T-helper 1 cell treated with Interleukin-12 subunit alpha and Interleukin-12 subunit beta and Interleukin-4 antibody, amounts not matched to agents 30 μg/mL and 1 μg/mL, for 36 hours (primary cell): ENCODE measurements around the gene CD302.
"Not testable (repeated sequence)": the region's sequence is repeated elsewhere in the genome, so short reads cannot be mapped to it uniquely, and the experiment has no call there.

ENCODE experiments used
- H3K27ac Mint-ChIP-seq: one replicate; pipeline ENCODE4 v1.8.0; 2021; ENCODE audit warnings: mild to moderate bottlenecking, mixed read lengths
- H3K27me3 Mint-ChIP-seq: one replicate; pipeline ENCODE4 v1.8.0; 2021; ENCODE audit warnings: low read depth, mixed read lengths
- H3K36me3 Mint-ChIP-seq: one replicate; pipeline ENCODE4 v1.8.0; 2021; ENCODE audit warnings: low read depth, mixed read lengths
- H3K4me1 Mint-ChIP-seq: one replicate; pipeline ENCODE4 v1.8.0; 2021; ENCODE audit warnings: low read depth, mixed read lengths
- H3K4me3 Mint-ChIP-seq: one replicate; pipeline ENCODE4 v1.8.0; 2021; ENCODE audit warnings: mild to moderate bottlenecking, moderate library complexity, mixed read lengths
- H3K9me3 Mint-ChIP-seq: one replicate; pipeline ENCODE4 v1.8.0; 2021; ENCODE audit warnings: mixed read lengths

CD302 gene

GRCh38 chr2:159804941-159805340, 6.9 kb upstream of the CD302 start:
- Mint-ChIP-seq H3K4me3 (no peak overlapping the region), H3K4me1 (no peaks in the 10 kb centered on the region), H3K36me3 (no peaks in the 10 kb centered on the region), H3K9me3 (no peaks in the 10 kb centered on the region), H3K27me3 (peaks cover 14% of the 10 kb centered on the region), H3K27ac (no peak overlapping the region)

DNA sequence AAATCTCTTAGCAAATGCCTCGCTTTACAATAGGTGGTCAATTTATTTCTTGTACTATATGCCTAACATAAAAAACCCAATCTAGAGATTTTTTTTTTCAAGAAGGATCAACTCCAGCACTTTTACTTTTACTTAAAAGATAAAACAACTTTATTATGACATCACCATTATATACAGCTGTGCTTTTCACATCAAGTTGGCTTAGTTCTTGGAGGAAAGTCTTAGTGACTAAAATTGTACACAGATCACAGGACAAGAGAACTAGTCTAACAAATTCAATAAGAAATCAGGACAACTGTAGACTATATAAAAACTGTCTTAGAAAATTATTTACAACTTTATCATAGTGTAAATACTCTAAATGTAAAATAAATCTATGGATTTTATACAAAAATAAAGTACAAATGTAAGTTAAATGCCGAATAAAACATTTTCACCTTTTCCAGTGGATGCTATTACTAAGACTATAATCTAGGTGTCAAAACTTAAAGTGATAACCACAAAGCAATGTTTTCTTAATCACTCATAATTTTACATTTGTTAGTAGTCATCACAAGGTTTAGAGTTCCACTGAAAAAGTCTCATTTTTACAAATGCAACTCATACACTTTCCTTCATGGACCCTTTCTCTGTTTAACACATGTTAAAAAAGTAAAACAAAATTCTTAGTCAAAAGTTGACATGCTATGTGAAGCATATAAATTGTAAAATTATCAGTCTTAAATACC, 5.4 kb upstream of the CD302 start:
- peaks cover 5% of the 10 kb centered on the region for H3K36me3 Mint-ChIP-seq
- peaks cover 29% of the 10 kb centered on the region for H3K27me3 Mint-ChIP-seq
- peaks cover 4% of the 10 kb centered on the region for H3K4me1 Mint-ChIP-seq

DNA sequence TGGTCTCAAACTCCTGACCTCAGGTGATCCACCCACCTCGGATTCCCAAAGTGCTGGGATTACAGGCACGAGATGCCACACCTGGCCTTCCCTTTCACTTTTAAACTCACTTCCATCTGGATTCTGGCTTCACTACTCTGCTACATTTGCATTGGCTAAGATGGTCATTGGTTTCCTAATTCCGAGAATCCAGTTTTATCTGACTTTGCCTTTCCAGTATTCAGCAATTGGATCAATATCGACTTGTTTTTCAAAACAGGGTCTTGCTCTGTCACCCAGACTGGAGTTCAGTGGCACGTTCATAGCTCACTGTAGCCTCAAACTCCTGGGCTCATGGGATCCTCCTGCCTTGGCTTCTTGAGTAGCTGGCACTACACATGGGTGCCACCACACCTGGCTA, 4.7 kb upstream of the CD302 start:
- H3K9me3 Mint-ChIP-seq: no peaks in the 10 kb centered on the region
- peaks cover 34% of the 10 kb centered on the region for H3K27me3 Mint-ChIP-seq
- peaks cover 6% of the 10 kb centered on the region for H3K36me3 Mint-ChIP-seq
- no peak overlapping the region for H3K4me3 Mint-ChIP-seq
- H3K4me1 Mint-ChIP-seq: peaks cover 5% of the 10 kb centered on the region
- no peak overlapping the region for H3K27ac Mint-ChIP-seq

More for the DNA sequence above, 5.4 kb upstream of the CD302 start:
- Mint-ChIP-seq H3K4me3 (no peak overlapping the region), H3K27ac (no peak overlapping the region), H3K9me3 (no peaks in the 10 kb centered on the region)

DNA sequence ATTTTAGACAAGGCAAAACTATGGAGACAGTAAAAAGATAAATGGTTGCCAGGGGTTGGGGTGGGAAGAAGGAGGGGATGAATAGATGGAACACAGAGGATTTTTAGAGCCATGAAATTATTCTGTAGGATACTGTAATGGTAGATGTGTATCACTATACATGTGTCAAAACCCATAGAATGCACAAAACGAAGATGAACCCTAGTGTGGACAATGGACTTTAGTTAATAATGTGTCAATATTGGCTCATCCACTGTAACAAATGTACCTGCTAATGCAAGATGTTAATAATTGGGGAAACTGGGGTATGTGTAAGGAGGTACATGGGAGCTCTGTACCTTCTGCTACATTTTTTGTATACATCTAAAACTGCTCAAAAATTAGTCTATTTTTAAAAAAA, 1.8 kb upstream of the CD302 start:
- Mint-ChIP-seq H3K36me3 (peaks cover 6% of the 10 kb centered on the region), H3K4me3 (no peak overlapping the region), H3K27me3 (peaks cover 59% of the 10 kb centered on the region), H3K4me1 (peaks cover 5% of the 10 kb centered on the region), H3K27ac (no peak overlapping the region), H3K9me3 (no peaks in the 10 kb centered on the region)

GRCh38 chr2:159798376-159798725, 343 bp upstream of the CD302 start:
- Mint-ChIP-seq H3K27ac (peak overlapping the region; percentile 12), H3K4me1 (peaks cover 5% of the 10 kb centered on the region), H3K27me3 (peaks cover 59% of the 10 kb centered on the region), H3K9me3 (no peaks in the 10 kb centered on the region), H3K4me3 (peak overlapping the region; percentile 43), H3K36me3 (peaks cover 6% of the 10 kb centered on the region)

DNA sequence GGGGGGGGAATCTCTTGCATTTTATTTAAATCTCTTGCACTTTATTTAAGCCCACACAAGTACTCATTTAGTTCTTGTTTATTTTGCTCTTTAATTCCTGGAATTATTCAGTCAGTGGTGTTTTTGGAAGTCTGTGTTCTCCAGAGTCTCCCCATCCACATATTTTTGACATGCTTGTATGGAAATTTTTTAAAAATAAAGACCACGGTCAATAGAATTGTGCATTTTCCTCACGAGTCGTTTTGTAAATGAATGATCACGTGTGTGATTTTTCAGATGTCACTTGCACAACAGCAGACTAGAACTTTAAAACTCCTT, 824 bp downstream of the CD302 start:
- Mint-ChIP-seq H3K27me3 (peaks cover 57% of the 10 kb centered on the region), H3K4me1 (peaks cover 5% of the 10 kb centered on the region), H3K9me3 (no peaks in the 10 kb centered on the region), H3K36me3 (peaks cover 6% of the 10 kb centered on the region), H3K4me3 (peak overlapping the region; percentile 53), H3K27ac (no peak overlapping the region)

- no peak overlapping the region for H3K4me3 Mint-ChIP-seq
- no peaks in the 10 kb centered on the region for H3K9me3 Mint-ChIP-seq
- peaks cover 5% of the 10 kb centered on the region for H3K4me1 Mint-ChIP-seq
- peaks cover 6% of the 10 kb centered on the region for H3K36me3 Mint-ChIP-seq
- H3K27me3 Mint-ChIP-seq: peaks cover 54% of the 10 kb centered on the region
- H3K27ac Mint-ChIP-seq: no peak overlapping the region
Measured at GRCh38 chr2:159795841-159796690, 1.9 kb downstream of the CD302 start.

- H3K4me3 Mint-ChIP-seq: no peak overlapping the region
- H3K27ac Mint-ChIP-seq: no peak overlapping the region
- peaks cover 29% of the 10 kb centered on the region for H3K27me3 Mint-ChIP-seq
- H3K9me3 Mint-ChIP-seq: no peaks in the 10 kb centered on the region
- H3K36me3 Mint-ChIP-seq: peaks cover 4% of the 10 kb centered on the region
- peaks cover 4% of the 10 kb centered on the region for H3K4me1 Mint-ChIP-seq
Measured at GRCh38 chr2:159793326-159793725, 4.7 kb downstream of the CD302 start.

DNA sequence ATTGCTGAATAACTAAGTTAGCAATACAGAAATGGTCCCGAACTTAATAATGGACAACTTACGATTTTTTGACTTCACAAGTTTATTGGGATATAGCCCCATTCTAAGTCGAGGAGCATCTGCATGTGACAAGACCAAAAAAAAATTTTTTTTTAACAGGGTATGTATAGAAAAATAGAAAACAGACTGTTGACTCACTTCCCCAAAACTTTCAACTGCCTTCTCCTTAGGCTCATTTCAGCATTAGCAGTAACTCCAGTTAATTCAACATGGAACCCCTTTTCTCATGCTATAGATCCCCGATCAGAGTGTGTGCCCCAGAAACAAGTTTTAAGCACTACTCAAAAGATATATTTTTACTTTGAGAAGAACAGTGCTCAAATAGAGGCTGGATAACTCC, 5.4 kb downstream of the CD302 start:
- Mint-ChIP-seq H3K4me1 (peaks cover 4% of the 10 kb centered on the region), H3K27me3 (peaks cover 24% of the 10 kb centered on the region), H3K36me3 (peaks cover 4% of the 10 kb centered on the region), H3K9me3 (no peaks in the 10 kb centered on the region), H3K27ac (no peak overlapping the region), H3K4me3 (no peak overlapping the region)

DNA sequence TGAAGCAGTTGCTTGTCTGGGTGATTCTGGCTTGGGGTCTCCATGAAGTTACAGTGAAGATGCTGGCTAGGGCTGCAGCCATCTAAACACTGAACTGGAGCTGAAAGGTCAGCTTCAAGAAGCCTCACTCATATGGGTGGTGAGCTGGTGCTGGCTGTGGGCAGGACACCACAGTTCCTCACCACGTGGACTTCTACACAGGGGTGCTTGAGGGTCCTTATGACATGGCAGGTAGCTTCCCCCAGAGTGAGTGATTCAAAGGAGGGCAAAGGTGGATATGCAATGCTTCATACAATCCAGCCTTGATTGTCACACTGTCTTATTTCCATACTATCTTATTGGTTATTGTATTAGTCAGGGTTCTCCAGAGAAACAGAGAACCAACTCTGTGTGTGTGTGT, 6.0 kb downstream of the CD302 start:
- H3K4me3 Mint-ChIP-seq: no peak overlapping the region
- peaks cover 4% of the 10 kb centered on the region for H3K36me3 Mint-ChIP-seq
- H3K27me3 Mint-ChIP-seq: peaks cover 19% of the 10 kb centered on the region
- no peak overlapping the region for H3K27ac Mint-ChIP-seq
- peaks cover 4% of the 10 kb centered on the region for H3K4me1 Mint-ChIP-seq
- no peaks in the 10 kb centered on the region for H3K9me3 Mint-ChIP-seq

DNA sequence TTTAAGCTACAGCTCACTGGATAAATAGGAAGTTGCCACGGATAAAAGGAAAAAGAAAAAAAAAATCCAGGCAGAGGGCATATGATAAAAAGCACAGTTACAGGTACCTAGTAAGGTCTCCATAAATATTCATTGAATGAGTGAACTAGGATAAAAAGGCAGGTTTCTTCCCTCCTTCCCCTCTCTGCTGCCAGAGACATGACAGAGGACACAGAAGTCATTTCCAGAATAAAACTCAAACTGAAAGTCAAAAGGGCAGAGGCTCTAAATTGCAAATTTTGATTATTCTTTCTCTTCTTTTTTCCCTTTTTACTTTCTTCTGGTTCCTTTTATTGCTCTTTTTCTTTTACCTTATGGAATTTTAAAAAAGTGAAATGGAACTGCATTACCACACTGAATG, 7.7 kb downstream of the CD302 start:
- H3K36me3 Mint-ChIP-seq: peaks cover 4% of the 10 kb centered on the region
- H3K27me3 Mint-ChIP-seq: peaks cover 2% of the 10 kb centered on the region
- no peak overlapping the region for H3K27ac Mint-ChIP-seq
- no peaks in the 10 kb centered on the region for H3K9me3 Mint-ChIP-seq
- peaks cover 4% of the 10 kb centered on the region for H3K4me1 Mint-ChIP-seq
- no peak overlapping the region for H3K4me3 Mint-ChIP-seq

GRCh38 chr2:159788253-159788652, 9.8 kb downstream of the CD302 start:
- no peaks in the 10 kb centered on the region for H3K27me3 Mint-ChIP-seq
- H3K4me3 Mint-ChIP-seq: no peak overlapping the region
- H3K27ac Mint-ChIP-seq: no peak overlapping the region
- H3K9me3 Mint-ChIP-seq: no peaks in the 10 kb centered on the region
- H3K36me3 Mint-ChIP-seq: peaks cover 4% of the 10 kb centered on the region
- H3K4me1 Mint-ChIP-seq: peaks cover 4% of the 10 kb centered on the region

DNA sequence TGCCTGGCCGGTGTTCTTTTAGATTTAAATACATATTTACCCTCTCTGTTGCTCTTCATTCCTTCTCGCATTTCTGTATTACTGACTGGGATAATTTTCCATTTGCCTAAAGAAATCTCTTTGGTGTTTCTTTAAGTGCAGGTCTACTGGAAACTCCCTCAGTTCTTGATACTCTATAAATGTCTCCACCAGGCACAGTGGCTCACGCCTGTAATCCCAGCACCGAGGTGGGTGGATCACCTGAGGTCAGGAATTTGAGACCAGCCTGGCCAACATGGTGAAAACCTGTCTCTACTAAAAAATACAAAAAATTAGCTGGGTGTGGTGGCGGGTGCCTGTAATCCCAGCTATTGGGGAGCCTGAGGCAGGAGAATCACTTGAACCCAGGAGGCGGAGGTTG, 10.4 kb downstream of the CD302 start:
- not testable (repeated sequence) for H3K9me3 Mint-ChIP-seq, H3K4me3 Mint-ChIP-seq, H3K27me3 Mint-ChIP-seq, H3K27ac Mint-ChIP-seq, H3K4me1 Mint-ChIP-seq, H3K36me3 Mint-ChIP-seq

GRCh38 chr2:159786938-159787337, 11.1 kb downstream of the CD302 start:
- no peaks in the 10 kb centered on the region for H3K9me3 Mint-ChIP-seq
- no peak overlapping the region for H3K27ac Mint-ChIP-seq
- H3K4me3 Mint-ChIP-seq: no peak overlapping the region
- H3K4me1 Mint-ChIP-seq: peaks cover 4% of the 10 kb centered on the region
- H3K27me3 Mint-ChIP-seq: no peaks in the 10 kb centered on the region
- H3K36me3 Mint-ChIP-seq: peaks cover 4% of the 10 kb centered on the region

- no peaks in the 10 kb centered on the region for H3K9me3 Mint-ChIP-seq
- H3K27ac Mint-ChIP-seq: no peak overlapping the region
- H3K27me3 Mint-ChIP-seq: no peaks in the 10 kb centered on the region
- H3K4me1 Mint-ChIP-seq: peaks cover 3% of the 10 kb centered on the region
- H3K36me3 Mint-ChIP-seq: peaks cover 4% of the 10 kb centered on the region
- H3K4me3 Mint-ChIP-seq: no peak overlapping the region
Measured at GRCh38 chr2:159785195-159785594, 12.8 kb downstream of the CD302 start.
